Measurements from ENCODE around the gene IFT74. TPM values are rescaled to one million over a fixed set of nuclear protein-coding genes. Genes with fewer than 3 reads are reported as not detected.
A peak's percentile ranks its signal among the peaks of the same experiment; 100 is the strongest.

The IFT74 gene
- total RNA-seq, 1 experiment from 2014 or later: 6.2 TPM

DNA sequence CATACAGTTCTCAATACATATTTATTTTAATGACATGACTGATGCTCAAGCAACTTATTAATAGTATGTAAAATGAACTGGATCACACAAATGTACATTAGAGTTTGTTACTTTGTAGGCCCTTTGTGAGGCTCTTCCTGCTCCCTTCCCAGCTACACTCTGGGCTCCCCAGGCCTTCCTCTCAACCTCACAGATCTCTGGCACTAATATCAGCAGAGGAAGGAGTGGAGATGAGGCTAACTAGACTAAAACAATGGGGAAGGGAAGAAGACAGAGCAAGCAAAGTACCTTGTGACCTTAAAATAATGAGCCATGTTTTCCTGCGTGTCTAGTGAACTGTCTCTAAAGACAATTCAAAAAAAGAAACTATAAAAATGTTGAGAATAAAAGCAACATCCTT lies 122.5 kb downstream of the IFT74 start:
- no peak for ATAC-seq
- Histone ChIP-seq H3K9me2 (replicated peaks; ENCODE audit: low read length) (no peaks in the 10 kb centered on the region), H3K36me3 (ENCODE audit: low read depth, low read length) (no peaks in the 10 kb centered on the region), H3K9me3 (ENCODE audit: low read length) (no peaks in the 10 kb centered on the region), H3F3A (ENCODE audit: low read length, unreplicated experiment) (no peaks in the 10 kb centered on the region), H3K27me3 (ENCODE audit: low read length) (no peaks in the 10 kb centered on the region), H3K79me2 (ENCODE audit: low read length) (no peaks in the 10 kb centered on the region), H3K4me3 (ENCODE audit: low read length) (no peak overlapping the region), H3K27ac (ENCODE audit: low read length) (no peak overlapping the region), H4K20me1 (ENCODE audit: low read length) (no peaks in the 10 kb centered on the region), H3K4me1 (ENCODE audit: insufficient read depth, low read length) (peaks cover 16% of the 10 kb centered on the region), H2AFZ (ENCODE audit: low read length) (no peak overlapping the region), H3K9ac (ENCODE audit: low read length) (no peak overlapping the region), H3K4me2 (ENCODE audit: low read length) (no peak overlapping the region)
- ChIA-PET CTCF (no interaction called here), POLR2A (ENCODE audit: unreplicated experiment) (no interaction called here)
- DNase-seq: no peak
- no peak for TF ChIP-seq EZH2phosphoT487 (IDR thresholded peaks at IDR 0.05; ENCODE audit: borderline replicate concordance, low read length)
- TF ChIP-seq, protein P1, sequence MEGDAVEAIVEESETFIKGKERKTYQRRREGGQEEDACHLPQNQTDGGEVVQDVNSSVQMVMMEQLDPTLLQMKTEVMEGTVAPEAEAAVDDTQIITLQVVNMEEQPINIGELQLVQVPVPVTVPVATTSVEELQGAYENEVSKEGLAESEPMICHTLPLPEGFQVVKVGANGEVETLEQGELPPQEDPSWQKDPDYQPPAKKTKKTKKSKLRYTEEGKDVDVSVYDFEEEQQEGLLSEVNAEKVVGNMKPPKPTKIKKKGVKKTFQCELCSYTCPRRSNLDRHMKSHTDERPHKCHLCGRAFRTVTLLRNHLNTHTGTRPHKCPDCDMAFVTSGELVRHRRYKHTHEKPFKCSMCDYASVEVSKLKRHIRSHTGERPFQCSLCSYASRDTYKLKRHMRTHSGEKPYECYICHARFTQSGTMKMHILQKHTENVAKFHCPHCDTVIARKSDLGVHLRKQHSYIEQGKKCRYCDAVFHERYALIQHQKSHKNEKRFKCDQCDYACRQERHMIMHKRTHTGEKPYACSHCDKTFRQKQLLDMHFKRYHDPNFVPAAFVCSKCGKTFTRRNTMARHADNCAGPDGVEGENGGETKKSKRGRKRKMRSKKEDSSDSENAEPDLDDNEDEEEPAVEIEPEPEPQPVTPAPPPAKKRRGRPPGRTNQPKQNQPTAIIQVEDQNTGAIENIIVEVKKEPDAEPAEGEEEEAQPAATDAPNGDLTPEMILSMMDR (conservative IDR thresholded peaks at IDR 0.05; ENCODE audit: low read depth, low read length): no peak
- TF ChIP-seq EZH2 (IDR thresholded peaks at IDR 0.05; ENCODE audit: low read length, unreplicated experiment): no peak
- intact Hi-C loops (cut with micrococcal nuclease): no loop called here
- BruUV-seq (replicated peaks): no TSS peak

- intact Hi-C loops (cut with micrococcal nuclease): no loop called here
- Histone ChIP-seq H3K9ac (ENCODE audit: low read length) (no peak overlapping the region), H3K4me2 (ENCODE audit: low read length) (no peak overlapping the region), H3K4me3 (ENCODE audit: low read length) (no peak overlapping the region), H3K36me3 (ENCODE audit: low read depth, low read length) (no peaks in the 10 kb centered on the region), H3K4me1 (ENCODE audit: insufficient read depth, low read length) (peaks cover 13% of the 10 kb centered on the region), H3K9me3 (ENCODE audit: low read length) (no peaks in the 10 kb centered on the region), H3K9me2 (replicated peaks; ENCODE audit: low read length) (no peaks in the 10 kb centered on the region), H4K20me1 (ENCODE audit: low read length) (no peaks in the 10 kb centered on the region), H3F3A (ENCODE audit: low read length, unreplicated experiment) (no peaks in the 10 kb centered on the region), H3K79me2 (ENCODE audit: low read length) (no peaks in the 10 kb centered on the region), H3K27ac (ENCODE audit: low read length) (no peak overlapping the region), H2AFZ (ENCODE audit: low read length) (no peak overlapping the region), H3K27me3 (ENCODE audit: low read length) (no peaks in the 10 kb centered on the region)
- ChIA-PET CTCF (no interaction called here), POLR2A (ENCODE audit: unreplicated experiment) (no interaction called here)
- no TSS peak for BruUV-seq (replicated peaks)
- DNase-seq (no peak), ATAC-seq (no peak)
- TF ChIP-seq EZH2phosphoT487 (IDR thresholded peaks at IDR 0.05; ENCODE audit: borderline replicate concordance, low read length) (no peak), EZH2 (IDR thresholded peaks at IDR 0.05; ENCODE audit: low read length, unreplicated experiment) (no peak)
- TF ChIP-seq, protein P1 (conservative IDR thresholded peaks at IDR 0.05; ENCODE audit: low read depth, low read length): no peak
Measured at GRCh38 chr9:27085456-27085855, 129.2 kb downstream of the IFT74 start.

GRCh38 chr9:27086818-27087680 lies 130.8 kb downstream of the IFT74 start:
- H3F3A ChIP-seq (ENCODE audit: low read length, unreplicated experiment): no peaks in the 10 kb centered on the region
- no peak overlapping the region for H2AFZ ChIP-seq (ENCODE audit: low read length)
- H3K9me2 ChIP-seq (replicated peaks; ENCODE audit: low read length): no peaks in the 10 kb centered on the region
- TF ChIP-seq EZH2phosphoT487 (IDR thresholded peaks at IDR 0.05; ENCODE audit: borderline replicate concordance, low read length): no peak
- TF ChIP-seq, protein P1 (conservative IDR thresholded peaks at IDR 0.05; ENCODE audit: low read depth, low read length): no peak
- TF ChIP-seq EZH2 (IDR thresholded peaks at IDR 0.05; ENCODE audit: low read length, unreplicated experiment): no peak
- H3K4me1 ChIP-seq (ENCODE audit: insufficient read depth, low read length): peaks cover 3% of the 10 kb centered on the region; the same call in 1 of the 2 replicates
- no peaks in the 10 kb centered on the region for H3K79me2 ChIP-seq (ENCODE audit: low read length)
- CTCF ChIA-PET: interaction anchor here (0.7 kb wide), 1 partner anchor 196 kb away, joined by 4 read pairs; no protein-coding TSS in a partner anchor
- peak; percentile 7 for DNase-seq
- H3K4me2 ChIP-seq (ENCODE audit: low read length): no peak overlapping the region
- H3K36me3 ChIP-seq (ENCODE audit: low read depth, low read length): no peaks in the 10 kb centered on the region
- no peaks in the 10 kb centered on the region for H3K9me3 ChIP-seq (ENCODE audit: low read length)
- H3K27ac ChIP-seq (ENCODE audit: low read length): no peak overlapping the region
- H4K20me1 ChIP-seq (ENCODE audit: low read length): no peaks in the 10 kb centered on the region
- H3K4me3 ChIP-seq (ENCODE audit: low read length): no peak overlapping the region
- H3K27me3 ChIP-seq (ENCODE audit: low read length): no peaks in the 10 kb centered on the region
- POLR2A ChIA-PET (ENCODE audit: unreplicated experiment): no interaction called here
- BruUV-seq (replicated peaks): no TSS peak
- intact Hi-C loops (cut with micrococcal nuclease): no loop called here
- no peak overlapping the region for H3K9ac ChIP-seq (ENCODE audit: low read length)
- ATAC-seq: no peak
